GM12874 (cell line): ENCODE measurements around the gene EDA2R.

Experiments used
- CTCF ChIP-seq: IDR thresholded peaks from 2 replicates; pipeline ENCODE4 v1.5.1; 2011; ENCODE audit warnings: low read depth, mild to moderate bottlenecking, control low read depth, low read length, moderate library complexity; ENCODE audit not compliant: insufficient read depth

Gene EDA2R

GRCh38 chrX:66674506-66674905, 35.6 kb upstream of the EDA2R start:
- TF ChIP-seq CTCF = no peak

DNA sequence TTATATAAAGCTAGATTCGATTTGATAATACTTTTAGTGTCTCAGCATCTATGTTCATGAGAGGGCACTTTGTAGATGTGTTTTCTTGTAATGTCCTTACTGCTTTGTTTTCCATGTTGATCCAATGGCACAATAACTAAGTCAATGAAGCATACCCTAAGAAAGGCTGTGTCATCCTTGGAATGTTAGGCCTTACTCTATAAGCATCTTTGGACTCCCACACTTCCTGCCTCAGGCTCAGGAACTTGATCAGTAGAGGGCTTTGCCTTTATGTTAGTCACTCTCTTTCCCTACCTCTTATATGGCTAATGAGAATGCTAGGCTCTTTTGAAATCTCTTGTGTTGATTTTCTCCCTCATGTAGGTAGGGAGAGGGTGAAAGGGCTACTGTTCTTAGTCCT, 33.2 kb upstream of the EDA2R start:
- no peak for TF ChIP-seq CTCF

GRCh38 chrX:66654411-66654810, 15.5 kb upstream of the EDA2R start:
- no peak for TF ChIP-seq CTCF

DNA sequence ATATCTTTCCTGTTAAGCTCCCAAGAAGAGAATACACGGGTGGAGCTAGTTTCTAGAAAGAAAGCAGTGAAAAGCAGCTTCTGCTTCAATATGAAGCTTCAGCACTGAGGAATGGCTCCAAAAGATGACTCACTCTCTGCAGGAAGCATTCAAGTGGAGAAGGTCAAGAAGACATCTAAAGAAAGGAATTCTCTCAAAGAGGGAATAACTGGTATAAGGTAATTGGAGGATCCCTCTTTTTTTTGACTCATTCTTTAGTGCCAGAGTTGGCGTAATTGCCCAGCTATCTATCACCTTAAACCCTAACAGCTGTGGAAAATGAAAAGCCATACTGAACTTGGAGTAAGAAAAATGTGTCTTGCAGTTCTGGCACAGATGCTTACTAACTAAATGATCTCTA, 3.5 kb downstream of the EDA2R start:
- no peak for TF ChIP-seq CTCF

DNA sequence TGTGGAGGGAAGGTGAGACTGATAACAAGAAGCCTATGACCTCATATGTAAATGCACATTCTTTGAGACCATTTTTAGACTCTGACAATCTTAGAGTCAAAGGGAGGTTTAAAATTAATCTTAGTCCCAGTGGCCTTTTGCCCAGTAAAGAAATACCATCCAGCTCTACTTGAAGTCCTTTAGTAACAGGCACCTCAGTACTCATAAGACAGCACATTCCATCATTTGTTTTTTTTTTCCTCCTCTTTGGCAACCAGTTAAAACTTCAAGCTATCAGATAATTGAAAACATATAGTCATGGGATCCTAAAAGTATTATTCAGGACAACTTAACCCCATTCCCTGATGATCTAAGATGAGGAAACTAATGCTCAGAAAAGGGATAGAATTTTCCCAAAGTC, 4.6 kb downstream of the EDA2R start:
- TF ChIP-seq CTCF = no peak

GRCh38 chrX:66633541-66633940, 5.3 kb downstream of the EDA2R start:
- no peak for TF ChIP-seq CTCF

DNA sequence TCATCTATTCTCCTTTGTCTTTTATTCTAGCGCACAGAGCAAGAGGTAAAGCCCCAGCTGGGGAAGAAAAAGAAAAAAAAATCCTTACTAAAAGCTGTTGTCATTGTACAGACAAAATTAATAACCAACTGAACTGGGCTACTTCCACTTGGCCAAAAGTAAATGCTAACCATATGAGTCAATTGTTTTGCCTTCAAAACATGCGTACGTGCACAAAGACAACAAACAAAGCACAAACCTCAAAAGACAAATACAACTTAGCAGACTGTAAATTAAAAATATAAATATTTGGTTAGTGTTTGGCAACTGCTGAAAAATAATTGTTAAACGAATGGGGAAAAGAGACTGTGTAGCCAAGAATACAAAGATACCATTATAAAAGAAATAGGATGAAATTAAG, 5.9 kb downstream of the EDA2R start:
- no peak for TF ChIP-seq CTCF

DNA sequence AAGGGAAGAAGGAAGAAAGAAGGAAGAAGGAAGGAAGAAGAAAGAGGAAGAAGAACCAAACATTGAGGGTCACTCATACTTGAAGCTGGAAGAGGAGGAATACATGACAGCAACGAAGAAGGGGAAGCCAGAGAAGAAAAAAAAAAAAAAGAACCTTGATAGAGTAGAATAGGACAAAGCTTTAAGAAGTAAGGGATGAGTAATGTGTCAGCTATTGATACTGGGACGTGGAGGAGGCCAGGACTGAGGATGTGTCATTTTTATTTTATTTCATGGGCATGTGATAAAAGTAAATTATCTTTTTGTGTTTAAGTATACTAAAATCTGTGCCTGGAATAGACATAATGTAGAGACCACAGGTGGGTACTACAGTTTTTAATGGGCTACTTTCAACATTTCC, 6.4 kb downstream of the EDA2R start:
- no peak for TF ChIP-seq CTCF
